Stimulated activated CD4-positive, alpha-beta T cell treated with anti-CD3 and anti-CD28 coated beads, Interleukin-4, amount 100 ng/mL, for 24 hours (primary cell): ENCODE results near the gene CIAO2B.
"Not testable (repeated sequence)": the region's sequence is repeated elsewhere in the genome, so short reads cannot be mapped to it uniquely, and the experiment has no call there.

ENCODE experiments used
- DNase-seq: peaks from one replicate; pipeline ENCODE4 v3.0.0-alpha.2; 2020

CIAO2B gene

GRCh38 chr16:66934138-66934838, at the start of gene CIAO2B:
Gene CIAO2B, minus strand, starts transcription at chr16:66934402. Its CDS starts 38 bp downstream, at chr16:66934364.
- DNase-seq, result peak; percentile 89

- no peak for DNase-seq
Observed at GRCh38 chr16:66983033-66983432, 48.8 kb upstream of the CIAO2B start.

- DNase-seq, result no peak
Observed at GRCh38 chr16:66979011-66979717, 45.0 kb upstream of the CIAO2B start.

- DNase-seq, result peak; percentile 93
Observed at GRCh38 chr16:66977341-66978113, 43.3 kb upstream of the CIAO2B start.

GRCh38 chr16:66976746-66977145, 42.5 kb upstream of the CIAO2B start:
- DNase-seq, result no peak

GRCh38 chr16:66975302-66975893, 41.2 kb upstream of the CIAO2B start:
- DNase-seq, result no peak

- DNase-seq, result peak; percentile 54
Observed at GRCh38 chr16:66974932-66975246, 40.7 kb upstream of the CIAO2B start.

- not testable (repeated sequence) for DNase-seq
Observed at GRCh38 chr16:66974156-66974931, 40.1 kb upstream of the CIAO2B start.

GRCh38 chr16:66973716-66974115, 39.5 kb upstream of the CIAO2B start:
- DNase-seq, result no peak

DNA sequence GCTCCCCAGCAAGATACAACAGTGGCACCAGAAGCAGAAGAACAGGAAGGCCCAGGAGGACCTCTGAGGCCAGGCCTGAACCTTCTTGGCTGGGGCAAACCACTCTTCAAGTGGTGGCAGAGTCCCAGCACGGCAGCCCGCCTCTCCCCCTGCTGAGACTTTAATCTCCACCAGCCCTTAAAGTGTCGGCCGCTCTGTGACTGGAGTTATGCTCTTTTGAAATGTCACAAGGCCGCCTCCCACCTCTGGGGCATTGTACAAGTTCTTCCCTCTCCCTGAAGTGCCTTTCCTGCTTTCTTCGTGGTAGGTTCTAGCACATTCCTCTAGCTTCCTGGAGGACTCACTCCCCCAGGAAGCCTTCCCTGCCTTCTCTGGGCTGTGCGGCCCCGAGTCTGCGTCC, 38.8 kb upstream of the CIAO2B start:
- DNase-seq, result no peak

DNA sequence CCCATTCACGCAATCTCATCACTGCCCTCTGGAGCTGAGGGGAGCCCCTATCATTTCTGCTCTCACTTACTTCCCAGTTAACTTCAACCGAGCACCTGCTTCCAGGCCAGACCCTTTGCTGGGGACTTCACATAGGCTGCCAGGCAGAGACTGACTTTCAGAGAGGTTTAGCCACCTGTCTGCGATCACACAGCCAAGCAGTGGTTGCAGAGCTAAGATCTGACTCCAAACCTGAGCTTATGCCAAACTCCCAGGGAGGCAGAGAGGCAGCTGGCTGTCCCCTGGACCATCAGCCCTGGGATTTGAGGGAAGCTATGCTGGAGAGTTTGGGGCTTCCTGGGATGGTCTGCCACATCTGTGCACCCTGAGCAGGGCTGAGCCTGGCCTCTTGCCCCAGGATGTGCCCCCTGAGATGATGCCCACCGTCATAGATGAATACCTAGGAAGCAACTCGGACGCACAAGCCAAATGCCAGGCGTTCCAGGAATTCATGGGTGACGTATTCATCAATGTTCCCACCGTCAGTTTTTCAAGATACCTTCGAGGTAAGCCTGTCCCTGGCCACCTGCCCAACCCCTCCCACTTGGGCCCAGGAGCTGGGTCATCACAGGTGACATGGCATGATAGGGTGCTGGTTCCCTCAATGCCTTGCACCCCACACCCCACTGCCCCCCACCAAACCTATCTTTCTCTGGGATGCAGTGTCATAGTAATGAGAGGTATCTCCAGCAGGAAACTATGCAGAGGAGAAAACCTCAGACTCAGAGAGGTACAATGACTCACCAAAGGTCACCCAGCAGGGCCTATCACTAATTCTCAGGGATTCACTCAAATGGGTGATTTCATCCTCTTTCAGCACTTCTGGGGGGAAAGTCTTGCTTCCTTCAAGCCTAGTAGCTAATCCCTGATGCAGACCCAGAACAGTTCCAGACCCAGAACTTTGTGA, 36.8 kb upstream of the CIAO2B start:
- DNase-seq, result no peak

DNA sequence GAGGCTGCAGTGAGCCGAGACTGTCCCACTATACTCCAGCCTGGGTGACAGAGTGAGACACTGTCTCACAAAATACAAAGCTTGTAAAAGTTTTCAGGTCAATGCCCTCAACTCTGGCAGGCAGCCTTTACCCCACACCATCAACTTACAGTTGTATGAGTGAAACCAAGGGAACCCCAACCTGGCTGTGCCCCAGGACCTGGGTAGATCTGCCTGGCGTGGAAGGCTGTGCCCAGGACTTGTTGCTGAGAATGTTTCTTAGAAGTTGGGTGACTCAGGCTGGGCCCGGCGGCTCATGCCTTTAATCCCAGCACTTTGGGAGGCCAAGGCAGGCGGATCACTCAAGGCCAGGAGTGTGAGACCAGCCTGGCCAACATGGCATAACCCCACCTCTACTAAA, 34.6 kb upstream of the CIAO2B start:
- DNase-seq, result no peak

DNA sequence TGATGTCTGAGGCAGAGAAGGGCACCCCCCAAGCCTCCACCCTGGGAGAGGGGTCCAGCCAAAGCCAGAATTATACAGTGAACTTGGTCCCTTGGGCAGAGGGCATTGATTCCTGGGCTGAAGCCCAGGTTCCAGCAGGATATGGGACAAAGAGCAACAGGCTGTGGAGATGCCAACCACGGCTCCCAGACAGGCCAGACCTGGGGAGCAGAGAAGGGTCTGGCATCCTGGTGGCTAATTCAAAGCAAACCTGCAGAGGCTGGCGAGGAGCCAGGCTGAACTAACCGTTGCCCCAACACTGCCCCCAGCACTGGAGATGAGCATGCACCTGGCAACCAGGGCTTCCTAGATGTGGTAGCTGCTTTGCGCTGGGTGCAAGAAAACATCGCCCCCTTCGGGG, 29.8 kb upstream of the CIAO2B start:
- no peak for DNase-seq

- no peak for DNase-seq
Observed at GRCh38 chr16:66961914-66962313, 27.7 kb upstream of the CIAO2B start.

DNA sequence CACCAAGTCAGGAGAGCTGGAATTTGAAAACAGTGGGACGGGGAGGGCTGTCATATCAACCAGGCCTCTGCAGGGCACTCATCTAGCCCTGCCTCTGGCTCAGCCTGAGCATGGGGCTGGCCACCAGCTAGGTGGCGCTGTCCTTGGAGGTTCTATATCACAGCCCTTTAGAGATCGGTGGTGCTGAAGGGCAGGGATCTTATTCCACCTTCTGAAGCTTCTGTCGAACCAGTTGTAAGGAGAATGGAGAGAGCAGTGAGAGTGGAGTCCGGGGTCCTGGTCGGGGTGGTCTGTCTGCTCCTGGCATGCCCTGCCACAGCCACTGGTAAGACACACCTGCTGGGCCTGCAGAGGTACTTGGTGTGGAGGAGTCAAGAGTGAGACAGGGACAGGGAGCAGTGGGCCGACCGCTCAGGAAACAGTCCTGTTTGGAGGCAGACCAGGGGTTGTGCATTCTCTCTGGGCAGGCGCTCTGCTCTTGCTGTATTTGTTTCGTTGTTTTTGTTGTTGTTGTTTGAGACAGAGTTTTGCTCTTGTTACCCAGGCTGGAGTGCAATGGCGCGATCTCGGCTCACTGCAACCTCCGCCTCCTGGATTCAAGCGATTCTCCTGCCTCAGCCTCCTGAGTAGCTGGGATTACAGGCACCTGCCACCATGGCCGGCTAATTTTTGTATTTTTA, 27.0 kb upstream of the CIAO2B start, which contains the start of gene CES3:
TSS of gene CES3 (plus strand) at position 202 of the 680 bp plus-strand sequence. CDS start at position 244, 42 bp downstream.
- DNase-seq, result peak; percentile 63

GRCh38 chr16:66960270-66960669, 26.1 kb upstream of the CIAO2B start:
- DNase-seq, result no peak

GRCh38 chr16:66959704-66960161, 25.5 kb upstream of the CIAO2B start:
- DNase-seq, result no peak

- no peak for DNase-seq
Observed at GRCh38 chr16:66958857-66959703, 24.9 kb upstream of the CIAO2B start.

- DNase-seq, result not testable (repeated sequence)
Observed at GRCh38 chr16:66956154-66956457, 21.9 kb upstream of the CIAO2B start.
